Measurements from ENCODE around the gene XPA. TPM values are rescaled to one million over a fixed set of nuclear protein-coding genes. Genes with fewer than 3 reads are reported as not detected.

The XPA gene
- total RNA-seq, 1 experiment from 2014 or later = 12.3 TPM

GRCh38 chr9:97726716-97727115 is 29.6 kb upstream of the XPA start:
- CTCF ChIA-PET = interaction anchor here (1.0 to 1.5 kb wide), 3 partner anchors 8 to 175 kb away, joined by 4 to 5 read pairs (median 4); no protein-coding TSS in a partner anchor
- Mint-ChIP-seq H3K4me3 (ENCODE audit: unreplicated experiment) (no peak overlapping the region), H3K4me1 (ENCODE audit: insufficient read depth, unreplicated experiment) (peaks cover 5% of the 10 kb centered on the region), H3K36me3 (ENCODE audit: insufficient read depth, unreplicated experiment) (no peaks in the 10 kb centered on the region), H3K27me3 (ENCODE audit: insufficient read depth, unreplicated experiment) (no peaks in the 10 kb centered on the region), H3K27ac (ENCODE audit: low read depth, unreplicated experiment) (no peak overlapping the region), H3K9me3 (ENCODE audit: unreplicated experiment) (peaks cover 8% of the 10 kb centered on the region)
- POLR2A ChIA-PET = no interaction called here
- no peak for DNase-seq (ENCODE audit: unreplicated experiment)
- intact Hi-C loops (cut with micrococcal nuclease) = no loop called here
- TF ChIP-seq, protein P1, sequence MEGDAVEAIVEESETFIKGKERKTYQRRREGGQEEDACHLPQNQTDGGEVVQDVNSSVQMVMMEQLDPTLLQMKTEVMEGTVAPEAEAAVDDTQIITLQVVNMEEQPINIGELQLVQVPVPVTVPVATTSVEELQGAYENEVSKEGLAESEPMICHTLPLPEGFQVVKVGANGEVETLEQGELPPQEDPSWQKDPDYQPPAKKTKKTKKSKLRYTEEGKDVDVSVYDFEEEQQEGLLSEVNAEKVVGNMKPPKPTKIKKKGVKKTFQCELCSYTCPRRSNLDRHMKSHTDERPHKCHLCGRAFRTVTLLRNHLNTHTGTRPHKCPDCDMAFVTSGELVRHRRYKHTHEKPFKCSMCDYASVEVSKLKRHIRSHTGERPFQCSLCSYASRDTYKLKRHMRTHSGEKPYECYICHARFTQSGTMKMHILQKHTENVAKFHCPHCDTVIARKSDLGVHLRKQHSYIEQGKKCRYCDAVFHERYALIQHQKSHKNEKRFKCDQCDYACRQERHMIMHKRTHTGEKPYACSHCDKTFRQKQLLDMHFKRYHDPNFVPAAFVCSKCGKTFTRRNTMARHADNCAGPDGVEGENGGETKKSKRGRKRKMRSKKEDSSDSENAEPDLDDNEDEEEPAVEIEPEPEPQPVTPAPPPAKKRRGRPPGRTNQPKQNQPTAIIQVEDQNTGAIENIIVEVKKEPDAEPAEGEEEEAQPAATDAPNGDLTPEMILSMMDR (IDR thresholded peaks at IDR 0.05; ENCODE audit: unreplicated experiment) = no peak
- no TSS peak for BruUV-seq (replicated peaks)

DNA sequence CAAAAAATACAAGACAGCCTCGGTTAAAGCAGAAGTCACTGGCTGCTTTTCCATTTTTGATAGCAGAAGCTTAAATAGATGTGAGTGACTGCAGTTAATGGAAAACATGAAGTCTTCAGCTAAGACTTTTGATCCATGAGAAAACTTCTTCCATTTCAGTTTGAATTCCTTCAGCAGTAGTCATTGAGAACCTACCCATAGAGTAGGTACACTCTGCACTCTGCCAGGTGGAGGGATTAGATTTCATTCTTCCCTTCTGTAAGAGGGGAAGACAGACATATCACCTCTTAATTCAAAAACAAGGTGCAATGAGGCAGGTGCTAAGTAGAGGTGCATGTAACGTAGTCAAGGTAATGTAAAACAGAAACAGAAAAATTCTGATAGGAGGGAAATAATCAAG is 26.7 kb upstream of the XPA start:
- TF ChIP-seq, protein P1 (IDR thresholded peaks at IDR 0.05; ENCODE audit: unreplicated experiment) = no peak
- Mint-ChIP-seq H3K4me3 (ENCODE audit: unreplicated experiment) (no peak overlapping the region), H3K27ac (ENCODE audit: low read depth, unreplicated experiment) (no peak overlapping the region), H3K9me3 (ENCODE audit: unreplicated experiment) (peaks cover 7% of the 10 kb centered on the region), H3K4me1 (ENCODE audit: insufficient read depth, unreplicated experiment) (peaks cover 5% of the 10 kb centered on the region), H3K27me3 (ENCODE audit: insufficient read depth, unreplicated experiment) (no peaks in the 10 kb centered on the region), H3K36me3 (ENCODE audit: insufficient read depth, unreplicated experiment) (no peaks in the 10 kb centered on the region)
- DNase-seq (ENCODE audit: unreplicated experiment) = no peak
- ChIA-PET POLR2A (interaction anchor here (0.7 to 0.9 kb wide), 2 partner anchors 26 to 79 kb away, joined by 3 to 4 read pairs; no protein-coding TSS in a partner anchor), CTCF (interaction anchor here (0.9 to 1.1 kb wide), 4 partner anchors 11 to 186 kb away, joined by 3 to 4 read pairs (median 4); no protein-coding TSS in a partner anchor)
- no TSS peak for BruUV-seq (replicated peaks)
- intact Hi-C loops (cut with micrococcal nuclease) = no loop called here

DNA sequence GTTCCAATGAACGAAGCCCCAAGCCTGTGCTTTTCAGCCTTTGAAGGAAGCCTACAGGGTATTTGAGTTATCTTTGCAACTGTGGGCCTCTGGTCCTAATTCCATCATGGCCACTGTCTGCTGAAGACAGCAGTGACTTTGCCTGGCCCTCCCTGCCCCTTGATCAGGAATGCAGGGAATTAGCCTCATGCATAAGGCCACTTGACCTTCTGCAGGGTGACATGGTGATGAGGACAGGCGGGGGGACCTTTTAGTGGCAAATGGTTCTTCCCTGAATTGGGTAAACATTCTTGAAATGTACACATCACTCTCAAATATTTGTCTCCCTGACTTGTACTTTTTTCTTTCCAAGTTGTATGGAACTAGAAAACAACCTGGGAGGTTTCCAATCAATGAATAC is 25.2 kb upstream of the XPA start:
- H3K4me1 Mint-ChIP-seq (ENCODE audit: insufficient read depth, unreplicated experiment) = peaks cover 5% of the 10 kb centered on the region
- H3K9me3 Mint-ChIP-seq (ENCODE audit: unreplicated experiment) = peaks cover 7% of the 10 kb centered on the region
- no TSS peak for BruUV-seq (replicated peaks)
- intact Hi-C loops (cut with micrococcal nuclease) = no loop called here
- no peak for DNase-seq (ENCODE audit: unreplicated experiment)
- H3K36me3 Mint-ChIP-seq (ENCODE audit: insufficient read depth, unreplicated experiment) = peaks cover 7% of the 10 kb centered on the region
- POLR2A ChIA-PET = interaction anchor here (0.7 kb wide), 1 partner anchor 67 kb away, joined by 5 read pairs; no protein-coding TSS in a partner anchor
- CTCF ChIA-PET = interaction anchor here (0.6 kb wide), 1 partner anchor 1351 kb away, joined by 3 read pairs; no protein-coding TSS in a partner anchor
- no peaks in the 10 kb centered on the region for H3K27me3 Mint-ChIP-seq (ENCODE audit: insufficient read depth, unreplicated experiment)
- TF ChIP-seq, protein P1 (IDR thresholded peaks at IDR 0.05; ENCODE audit: unreplicated experiment) = no peak
- no peak overlapping the region for H3K4me3 Mint-ChIP-seq (ENCODE audit: unreplicated experiment)
- H3K27ac Mint-ChIP-seq (ENCODE audit: low read depth, unreplicated experiment) = no peak overlapping the region

GRCh38 chr9:97721396-97721795 is 24.3 kb upstream of the XPA start:
- CTCF ChIA-PET = interaction anchor here (1.0 kb wide), 1 partner anchor 15 kb away, joined by 3 read pairs; no protein-coding TSS in a partner anchor
- Mint-ChIP-seq H3K36me3 (ENCODE audit: insufficient read depth, unreplicated experiment) (peaks cover 7% of the 10 kb centered on the region), H3K4me3 (ENCODE audit: unreplicated experiment) (no peak overlapping the region), H3K4me1 (ENCODE audit: insufficient read depth, unreplicated experiment) (peaks cover 5% of the 10 kb centered on the region), H3K27me3 (ENCODE audit: insufficient read depth, unreplicated experiment) (no peaks in the 10 kb centered on the region), H3K9me3 (ENCODE audit: unreplicated experiment) (peaks cover 7% of the 10 kb centered on the region), H3K27ac (ENCODE audit: low read depth, unreplicated experiment) (no peak overlapping the region)
- no peak for DNase-seq (ENCODE audit: unreplicated experiment)
- intact Hi-C loops (cut with micrococcal nuclease) = no loop called here
- TF ChIP-seq, protein P1 (IDR thresholded peaks at IDR 0.05; ENCODE audit: unreplicated experiment) = no peak
- POLR2A ChIA-PET = no interaction called here
- BruUV-seq (replicated peaks) = no TSS peak
